HEK293T (cell line): ENCODE results near the gene MAK.

Experiments used
- BHLHE40 ChIP-seq: fragments of 450-650 bp; IDR thresholded peaks from 2 replicates; pipeline ENCODE4 v1.6.1; 2016; ENCODE audit warnings: mild to moderate bottlenecking, moderate library complexity, borderline replicate concordance
- NFRKB ChIP-seq: fragments of 450-650 bp; IDR thresholded peaks from 2 replicates; pipeline ENCODE4 v1.6.1; 2016; ENCODE audit warnings: mild to moderate bottlenecking, moderate library complexity

GRCh38 chr6:10736731-10737130, 101.6 kb downstream of the MAK start:
- TF ChIP-seq BHLHE40 (no peak), NFRKB (no peak)
